DND-41 (cell line): Measurements from ENCODE around the gene CDH23.

ENCODE experiments used
- ATAC-seq: fragments of 200-7000 bp; cut with Tn5 transposase; 3 replicates; pipeline ENCODE4 v1.9.1; 2021; ENCODE audit warnings: low read depth; ENCODE audit not compliant: insufficient read depth
- DNase-seq: peaks from one replicate; pipeline ENCODE4 v3.0.0-alpha.2; 2020
- H2AFZ ChIP-seq: 2 replicates; pipeline ENCODE4 v1.6.0; 2012; ENCODE audit warnings: low read depth, low read length
- H3K27ac ChIP-seq: 2 replicates; pipeline ENCODE4 v1.5.1; 2012; ENCODE audit warnings: low read length, inconsistent platforms
- H3K27me3 ChIP-seq: fragments of 200-600 bp; sonication (generic); 2 replicates; pipeline ENCODE4 v1.6.0; 2012; ENCODE audit warnings: low read length, mild to moderate bottlenecking, inconsistent platforms; ENCODE audit not compliant: insufficient read depth, poor library complexity
- H3K36me3 ChIP-seq: 2 replicates; pipeline ENCODE4 v1.5.1; 2012; ENCODE audit warnings: low read length, inconsistent platforms; ENCODE audit not compliant: insufficient read depth
- H3K4me1 ChIP-seq: 2 replicates; pipeline ENCODE4 v1.5.1; 2012; ENCODE audit warnings: mild to moderate bottlenecking, low read length; ENCODE audit not compliant: insufficient read depth
- H3K4me2 ChIP-seq: 2 replicates; pipeline ENCODE4 v1.6.0; 2012; ENCODE audit warnings: mild to moderate bottlenecking, moderate library complexity, low read length, inconsistent platforms; ENCODE audit not compliant: insufficient read depth
- H3K4me3 ChIP-seq, 2 experiments: fragments of 200-600 bp in 1 of 2; shearing (Covaris generic) in 1 of 2; 2 replicates each; pipeline ENCODE4 v1.5.1; 2012 to 2016; ENCODE audit warnings: inconsistent platforms in 2 of 2, low read length in 2 of 2, mild to moderate bottlenecking in 2 of 2, low read depth in 1 of 2, moderate library complexity in 1 of 2
- H3K79me2 ChIP-seq: 2 replicates; pipeline ENCODE4 v1.6.0; 2012; ENCODE audit warnings: low read length, inconsistent platforms; ENCODE audit not compliant: insufficient read depth
- H3K9ac ChIP-seq: 2 replicates; pipeline ENCODE4 v1.6.0; 2012; ENCODE audit warnings: low read depth, mild to moderate bottlenecking, inconsistent platforms, low read length, moderate library complexity
- H3K9me3 ChIP-seq: 2 replicates; pipeline ENCODE4 v1.5.1; 2012; ENCODE audit warnings: low read length, moderate library complexity, mild to moderate bottlenecking, inconsistent platforms; ENCODE audit not compliant: insufficient read depth, severe bottlenecking
- H4K20me1 ChIP-seq: 2 replicates; pipeline ENCODE4 v1.6.0; 2012; ENCODE audit warnings: low read length; ENCODE audit not compliant: insufficient read depth
- EZH2 ChIP-seq: IDR thresholded peaks from 3 replicates; pipeline ENCODE4 v1.6.1; 2012; ENCODE audit warnings: borderline replicate concordance, low read depth, mild to moderate bottlenecking, moderate library complexity, low read length, inconsistent platforms; ENCODE audit not compliant: severe bottlenecking
- TF ChIP-seq, protein P1 (sequence below): IDR thresholded peaks from 2 replicates; pipeline ENCODE4 v1.5.1; 2012; ENCODE audit warnings: borderline replicate concordance, low read length, moderate library complexity, mild to moderate bottlenecking; ENCODE audit not compliant: poor library complexity, severe bottlenecking; ENCODE audit errors: extremely low read depth

CDH23 gene

DNA sequence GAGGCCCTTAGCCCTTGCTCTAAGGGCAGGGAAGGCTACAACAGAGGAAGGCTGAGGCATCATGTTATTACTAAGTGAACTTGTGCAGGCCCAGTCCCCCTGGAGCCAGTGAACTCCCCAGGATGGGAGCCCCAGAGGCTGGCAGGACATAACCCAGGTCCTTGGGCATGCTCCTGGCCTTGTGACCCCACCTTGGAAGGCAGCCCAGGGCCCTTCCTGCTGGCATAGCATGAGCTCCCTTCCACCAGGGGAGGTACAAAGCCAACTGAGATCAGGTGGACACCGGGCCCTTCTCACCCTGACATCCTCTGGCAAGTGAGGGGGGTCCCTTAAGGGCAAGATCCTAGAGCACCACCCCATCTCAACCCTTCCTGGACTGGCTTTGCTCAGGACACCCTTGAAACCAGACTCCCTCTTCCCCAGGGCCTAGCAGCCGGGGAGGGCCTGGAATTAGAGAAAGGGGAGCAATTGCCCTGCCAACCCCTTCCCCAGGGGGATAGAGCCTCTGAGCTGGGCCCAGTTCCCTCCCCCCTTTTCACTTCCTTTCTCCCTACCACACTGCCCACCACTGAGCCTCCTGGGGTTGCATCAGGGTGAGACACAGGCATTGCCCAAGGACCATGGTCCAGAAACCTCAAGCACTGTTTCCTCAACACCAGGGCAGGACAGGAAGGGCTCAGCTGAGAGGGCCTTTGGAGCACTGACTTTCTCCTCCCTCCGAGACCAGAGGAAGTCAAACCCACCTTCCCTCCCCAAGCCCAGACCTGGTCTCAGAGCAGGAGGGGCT lies 378.4 kb downstream of the CDH23 start:
- Histone ChIP-seq H3K4me2 (no peak overlapping the region), H3K4me3 (no peak overlapping the region), H3K36me3 (no peaks in the 10 kb centered on the region), H3K4me1 (peaks cover 57% of the 10 kb centered on the region), H3K27ac (no peak overlapping the region), H3K9ac (no peak overlapping the region), H3K79me2 (peaks cover 7% of the 10 kb centered on the region; the same call in 1 of the 2 replicates), H2AFZ (no peak overlapping the region), H3K9me3 (no peaks in the 10 kb centered on the region), H4K20me1 (no peaks in the 10 kb centered on the region), H3K27me3 (no peaks in the 10 kb centered on the region)
- DNase-seq (no peak), ATAC-seq (no peak)
- TF ChIP-seq, protein P1, sequence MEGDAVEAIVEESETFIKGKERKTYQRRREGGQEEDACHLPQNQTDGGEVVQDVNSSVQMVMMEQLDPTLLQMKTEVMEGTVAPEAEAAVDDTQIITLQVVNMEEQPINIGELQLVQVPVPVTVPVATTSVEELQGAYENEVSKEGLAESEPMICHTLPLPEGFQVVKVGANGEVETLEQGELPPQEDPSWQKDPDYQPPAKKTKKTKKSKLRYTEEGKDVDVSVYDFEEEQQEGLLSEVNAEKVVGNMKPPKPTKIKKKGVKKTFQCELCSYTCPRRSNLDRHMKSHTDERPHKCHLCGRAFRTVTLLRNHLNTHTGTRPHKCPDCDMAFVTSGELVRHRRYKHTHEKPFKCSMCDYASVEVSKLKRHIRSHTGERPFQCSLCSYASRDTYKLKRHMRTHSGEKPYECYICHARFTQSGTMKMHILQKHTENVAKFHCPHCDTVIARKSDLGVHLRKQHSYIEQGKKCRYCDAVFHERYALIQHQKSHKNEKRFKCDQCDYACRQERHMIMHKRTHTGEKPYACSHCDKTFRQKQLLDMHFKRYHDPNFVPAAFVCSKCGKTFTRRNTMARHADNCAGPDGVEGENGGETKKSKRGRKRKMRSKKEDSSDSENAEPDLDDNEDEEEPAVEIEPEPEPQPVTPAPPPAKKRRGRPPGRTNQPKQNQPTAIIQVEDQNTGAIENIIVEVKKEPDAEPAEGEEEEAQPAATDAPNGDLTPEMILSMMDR = no peak
- TF ChIP-seq EZH2 = no peak

- peaks cover 7% of the 10 kb centered on the region; the same call in 1 of the 2 replicates for H3K79me2 ChIP-seq
- no peaks in the 10 kb centered on the region for H3K9me3 ChIP-seq
- no peak for TF ChIP-seq EZH2
- TF ChIP-seq, protein P1 = peak; percentile 30
- H3K27me3 ChIP-seq = no peaks in the 10 kb centered on the region
- no peak overlapping the region for H3K4me3 ChIP-seq
- H3K36me3 ChIP-seq = no peaks in the 10 kb centered on the region
- H3K27ac ChIP-seq = 0 out of 2 replicates have a peak overlapping the region, but pooled peaks have one; percentile 1
- DNase-seq (no peak), ATAC-seq (no peak)
- no peak overlapping the region for H3K9ac ChIP-seq
- H4K20me1 ChIP-seq = no peaks in the 10 kb centered on the region
- no peak overlapping the region for H2AFZ ChIP-seq
- H3K4me1 ChIP-seq = peaks cover 43% of the 10 kb centered on the region
- no peak overlapping the region for H3K4me2 ChIP-seq
These were observed 379.8 kb downstream of the CDH23 start for GRCh38 chr10:71776481-71776925.

GRCh38 chr10:71777213-71777985 lies 380.7 kb downstream of the CDH23 start:
- Histone ChIP-seq H3K4me1 (peaks cover 34% of the 10 kb centered on the region), H3K79me2 (peaks cover 4% of the 10 kb centered on the region; the same call in 1 of the 2 replicates), H2AFZ (no peak overlapping the region), H3K4me3 (no peak overlapping the region), H3K27ac (no peak overlapping the region), H4K20me1 (no peaks in the 10 kb centered on the region), H3K36me3 (no peaks in the 10 kb centered on the region), H3K9ac (no peak overlapping the region), H3K27me3 (no peaks in the 10 kb centered on the region), H3K9me3 (no peaks in the 10 kb centered on the region), H3K4me2 (no peak overlapping the region)
- no peak for DNase-seq
- no peak for TF ChIP-seq EZH2
- TF ChIP-seq, protein P1 = no peak
- no peak for ATAC-seq
